Lung (tissue), 12 donors: ENCODE measurements around the gene KRTAP10-6. TPM values are rescaled to one million over a fixed set of nuclear protein-coding genes. Genes with fewer than 3 reads are reported as not detected.
"Not testable (repeated sequence)": the region's sequence is repeated elsewhere in the genome, so short reads cannot be mapped to it uniquely, and the experiment has no call there.

Source experiments
- ATAC-seq: fragments of 200-7000 bp; cut with Tn5 transposase; one replicate; pipeline ENCODE4 v1.9.1; 2020; ENCODE audit warnings: moderate number of reproducible peaks; ENCODE audit not compliant: insufficient read depth, low FRiP score
- DNase-seq, 3 donors: peaks; one replicate each; pipeline ENCODE4 v3.0.0-alpha.2; 2013 to 2017
- H3K27ac ChIP-seq, 2 donors: one replicate each; pipeline ENCODE4 v1.5.1; 2013; ENCODE audit warnings: mild to moderate bottlenecking in 2 of 2, moderate library complexity in 2 of 2, control low read depth in 1 of 2, inconsistent platforms in 1 of 2, low read depth in 1 of 2, low read length in 1 of 2
- H3K27me3 ChIP-seq, 3 donors: one replicate each; pipeline ENCODE4 v1.5.1; 2013; ENCODE audit warnings: low read length in 2 of 3; ENCODE audit not compliant: control insufficient read depth in 3 of 3, insufficient read depth in 3 of 3
- H3K36me3 ChIP-seq, 4 donors: one replicate each; pipeline ENCODE4 v1.5.1; 2013; ENCODE audit warnings: low read length in 4 of 4, mild to moderate bottlenecking in 1 of 4, moderate library complexity in 1 of 4; ENCODE audit not compliant: control insufficient read depth in 4 of 4, insufficient read depth in 4 of 4
- H3K4me1 ChIP-seq, 5 donors: one replicate each; pipeline ENCODE4 v1.5.1; 2013; ENCODE audit warnings: low read length in 5 of 5, mild to moderate bottlenecking in 2 of 5, moderate library complexity in 1 of 5; ENCODE audit not compliant: control insufficient read depth in 5 of 5, insufficient read depth in 5 of 5
- H3K4me3 ChIP-seq: one replicate; pipeline ENCODE4 v1.5.1; 2013; ENCODE audit warnings: mild to moderate bottlenecking, control low read depth, moderate library complexity
- H3K9ac ChIP-seq, 2 donors: one replicate each; pipeline ENCODE4 v1.5.1; 2013; ENCODE audit warnings: low read length in 2 of 2, control low read depth in 1 of 2; ENCODE audit not compliant: insufficient read depth in 1 of 2
- H3K9me3 ChIP-seq, 4 donors: one replicate each; pipeline ENCODE4 v1.5.1; 2013; ENCODE audit warnings: low read length in 3 of 4, mild to moderate bottlenecking in 1 of 4, moderate library complexity in 1 of 4; ENCODE audit not compliant: control insufficient read depth in 4 of 4, insufficient read depth in 3 of 4
- WGBS, 2 donors: extraction: QIAGEN DNeasy Blood & Tissue Kit; methylation state at CpG; one replicate each; pipeline ENCODE4 v1.1.7; 2013; 5-methylcytosine and 5-hydroxymethylcytosine counted together
- polyA plus RNA-seq, 2 donors: library from polyadenylated mRNA; stranded (reverse); fragments of 200-250 nt; gene quantifications; one replicate each; pipeline ENCODE4 v1.2.1, GENCODE V29; 2013
- total RNA-seq, 2 donors: library from RNA; depleted of rRNA in 1 of 2; stranded (reverse); fragments of >200 nt in 1 of 2; gene quantifications; one replicate each; pipeline ENCODE4 v1.2.1, GENCODE V29; 2014 to 2021
- TF ChIP-seq, protein P1 (sequence below): IDR thresholded peaks from 2 replicates; pipeline ENCODE4 v1.5.1; 2012; ENCODE audit warnings: mild to moderate bottlenecking; ENCODE audit errors: control extremely low read depth, extremely low read depth
- donor health status: control.
- donor health status: control.
- donor health status: Bipolar disorder and iron deficiency.
- donor health status: healthy.
- donor health status: DM: yes; HTN: yes; CAD: no.

Gene KRTAP10-6
- total and polyA plus RNA-seq, 4 donors: not detected

DNA sequence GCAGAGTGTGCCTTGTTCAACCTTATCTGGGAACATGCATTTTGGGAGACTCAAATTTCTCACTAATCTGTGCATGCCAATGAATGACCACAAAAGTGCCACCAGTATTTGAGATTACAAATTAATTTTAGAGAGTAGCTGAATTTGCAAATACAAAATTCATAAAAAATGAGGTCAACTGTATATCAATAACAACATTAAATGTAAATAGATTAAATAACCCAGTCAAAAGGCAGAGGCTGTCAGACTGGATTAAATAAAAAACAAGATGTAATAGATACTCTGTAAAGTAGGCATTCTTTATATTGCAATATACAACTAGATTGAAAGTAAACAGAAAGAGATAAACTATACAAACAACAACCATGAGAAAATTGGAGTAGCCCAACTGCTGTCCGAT is 28.2 kb downstream of the KRTAP10-6 start:
- DNase-seq (no peak), ATAC-seq (no peak)
- no peak overlapping the region for H3K9ac ChIP-seq
- H3K4me1 ChIP-seq: no peaks in the 10 kb centered on the region
- H3K4me3 ChIP-seq: no peak overlapping the region
- TF ChIP-seq, protein P1, sequence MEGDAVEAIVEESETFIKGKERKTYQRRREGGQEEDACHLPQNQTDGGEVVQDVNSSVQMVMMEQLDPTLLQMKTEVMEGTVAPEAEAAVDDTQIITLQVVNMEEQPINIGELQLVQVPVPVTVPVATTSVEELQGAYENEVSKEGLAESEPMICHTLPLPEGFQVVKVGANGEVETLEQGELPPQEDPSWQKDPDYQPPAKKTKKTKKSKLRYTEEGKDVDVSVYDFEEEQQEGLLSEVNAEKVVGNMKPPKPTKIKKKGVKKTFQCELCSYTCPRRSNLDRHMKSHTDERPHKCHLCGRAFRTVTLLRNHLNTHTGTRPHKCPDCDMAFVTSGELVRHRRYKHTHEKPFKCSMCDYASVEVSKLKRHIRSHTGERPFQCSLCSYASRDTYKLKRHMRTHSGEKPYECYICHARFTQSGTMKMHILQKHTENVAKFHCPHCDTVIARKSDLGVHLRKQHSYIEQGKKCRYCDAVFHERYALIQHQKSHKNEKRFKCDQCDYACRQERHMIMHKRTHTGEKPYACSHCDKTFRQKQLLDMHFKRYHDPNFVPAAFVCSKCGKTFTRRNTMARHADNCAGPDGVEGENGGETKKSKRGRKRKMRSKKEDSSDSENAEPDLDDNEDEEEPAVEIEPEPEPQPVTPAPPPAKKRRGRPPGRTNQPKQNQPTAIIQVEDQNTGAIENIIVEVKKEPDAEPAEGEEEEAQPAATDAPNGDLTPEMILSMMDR: no peak
- peaks cover 0 to 5% (median 0%) of the 10 kb centered on the region in 4 donors for H3K9me3 ChIP-seq
- H3K36me3 ChIP-seq: no peaks in the 10 kb centered on the region
- no peaks in the 10 kb centered on the region for H3K27me3 ChIP-seq
- 94 to 96% methylated on average over 1 of the region's 1 CpG for WGBS, 2 donors
- H3K27ac ChIP-seq: no peak overlapping the region

- ATAC-seq (no peak), DNase-seq (no peak)
- no peaks in the 10 kb centered on the region for H3K4me1 ChIP-seq
- no peak within 1 kb of the TSS for H3K4me3 ChIP-seq
- no peak within 1 kb of the TSS for H3K27ac ChIP-seq
- peaks cover 0 to 7% (median 2%) of the 10 kb centered on the region in 3 donors for H3K27me3 ChIP-seq
- no peaks in the 10 kb centered on the region for H3K36me3 ChIP-seq
- TF ChIP-seq, protein P1: no peak
- H3K9ac ChIP-seq: no peak within 1 kb of the TSS
- WGBS, 2 donors: 72 to 76% methylated on average over 5 of the region's 5 CpGs
- no peaks in the 10 kb centered on the region for H3K9me3 ChIP-seq
Observed at GRCh38 chr21:44558695-44559094, 33.6 kb downstream of the KRTAP10-6 start, which contains the start of gene KRTAP10-3. Gene KRTAP10-3 (minus strand): TSS chr21:44558795. CDS start chr21:44558715, 80 bp downstream.

DNA sequence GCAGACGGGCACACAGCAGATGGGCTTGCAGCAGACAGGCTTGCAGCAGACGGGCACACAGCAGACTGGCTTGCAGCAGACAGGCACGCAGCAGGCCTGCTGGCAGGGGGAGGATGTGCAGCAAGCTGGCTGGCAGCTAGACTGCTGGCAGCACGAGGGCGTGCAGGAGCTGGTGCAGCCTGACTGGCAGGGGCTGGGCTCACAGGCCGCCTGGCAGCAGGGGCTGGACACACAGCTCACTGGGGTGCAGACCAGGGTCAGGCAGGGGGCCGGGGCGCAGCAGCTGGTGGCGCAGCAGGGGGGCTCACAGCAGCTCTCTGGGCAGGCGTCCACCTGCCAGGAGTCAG is 34.0 kb downstream of the KRTAP10-6 start:
- not testable (repeated sequence) for H3K9ac ChIP-seq, H3K4me3 ChIP-seq, DNase-seq, H3K4me1 ChIP-seq, H3K9me3 ChIP-seq, H3K27ac ChIP-seq, H3K36me3 ChIP-seq, H3K27me3 ChIP-seq, ATAC-seq
- WGBS, 2 donors: 75 to 84% methylated on average over 6 to 10 of the region's 10 CpGs

- DNase-seq: no peak
- no peak overlapping the region for H3K9ac ChIP-seq
- 59 to 63% methylated on average over 30 of the region's 30 CpGs for WGBS, 2 donors
- no peak overlapping the region for H3K27ac ChIP-seq
- H3K9me3 ChIP-seq: no peaks in the 10 kb centered on the region
- H3K36me3 ChIP-seq: no peaks in the 10 kb centered on the region
- ATAC-seq: no peak
- TF ChIP-seq, protein P1: no peak
- no peak overlapping the region for H3K4me3 ChIP-seq
- no peaks in the 10 kb centered on the region for H3K4me1 ChIP-seq
- H3K27me3 ChIP-seq: peaks cover 0 to 7% (median 2%) of the 10 kb centered on the region in 3 donors
Observed at GRCh38 chr21:44557491-44558328, 34.6 kb downstream of the KRTAP10-6 start.
